K562 (cell line): ENCODE results near the gene PGD. TPM values are rescaled to one million over a fixed set of nuclear protein-coding genes. Genes with fewer than 3 reads are reported as not detected.
"Not testable (repeated sequence)": the region's sequence is repeated elsewhere in the genome, so short reads cannot be mapped to it uniquely, and the experiment has no call there.

ENCODE experiments used
- ATF3 ChIP-seq, 2 experiments: fragments of 450-650 bp in 1 of 2; sonication (generic) in 1 of 2; formaldehyde crosslinking in 1 of 2; IDR thresholded peaks in 1 of 2; conservative IDR thresholded peaks in 1 of 2; 2 replicates each; pipeline versions ENCODE4 v1.6.1 to v1.8.1; 2016 to 2023; ENCODE audit warnings: mild to moderate bottlenecking in 2 of 2, moderate library complexity in 2 of 2, inconsistent platforms in 1 of 2, missing genetic modification reagents in 1 of 2
- BCOR ChIP-seq: fragments of 450-650 bp; IDR thresholded peaks from 2 replicates; pipeline ENCODE4 v1.6.1; 2016
- BRD9 ChIP-seq: fragments of 450-650 bp; IDR thresholded peaks from 2 replicates; pipeline ENCODE4 v1.6.1; 2018; ENCODE audit warnings: low read depth; ENCODE audit not compliant: partially characterized antibody
- CC2D1A ChIP-seq: fragments of 450-650 bp; IDR thresholded peaks from 2 replicates; pipeline ENCODE4 v1.6.1; 2017; ENCODE audit warnings: mild to moderate bottlenecking
- CTBP1 ChIP-seq: fragments of 450-650 bp; IDR thresholded peaks from 2 replicates; pipeline ENCODE4 v1.6.1; 2016; ENCODE audit warnings: borderline replicate concordance
- DPF2 ChIP-seq: fragments of 450-650 bp; IDR thresholded peaks from 2 replicates; pipeline ENCODE4 v1.6.1; 2016
- EP400 ChIP-seq: fragments of 450-650 bp; IDR thresholded peaks from 2 replicates; pipeline ENCODE4 v1.6.1; 2017; ENCODE audit warnings: antibody characterized with exemption, mild to moderate bottlenecking, moderate library complexity
- HDAC2 ChIP-seq: fragments of 450-650 bp; IDR thresholded peaks from 2 replicates; pipeline ENCODE4 v1.6.1; 2016; ENCODE audit warnings: mild to moderate bottlenecking
- JUND ChIP-seq, 2 experiments: IDR thresholded peaks; 2 replicates in 1 of 2; 3 replicates in 1 of 2; pipeline ENCODE4 v1.6.1; 2011; ENCODE audit warnings: borderline replicate concordance in 2 of 2, low read depth in 2 of 2, low read length in 2 of 2, improper control_type of control experiment in 1 of 2, missing biosample characterization in 1 of 2, missing genetic modification characterization in 1 of 2, missing genetic modification reagents in 1 of 2
- MAFG ChIP-seq: fragments of 450-650 bp; conservative IDR thresholded peaks from 2 replicates; pipeline ENCODE4 v1.6.1; 2016; ENCODE audit warnings: missing genetic modification characterization, missing compliant biosample characterization
- MAFK ChIP-seq: IDR thresholded peaks from 2 replicates; pipeline ENCODE4 v1.6.1; 2011; ENCODE audit warnings: low read length, improper control_type of control experiment
- MIER1 ChIP-seq: fragments of 450-650 bp; IDR thresholded peaks from 2 replicates; pipeline ENCODE4 v1.6.1; 2016; ENCODE audit warnings: antibody characterized with exemption, mild to moderate bottlenecking, low read depth
- MTA3 ChIP-seq: fragments of 450-650 bp; formaldehyde crosslinking; IDR thresholded peaks from 2 replicates; pipeline ENCODE4 v1.6.1; 2017; ENCODE audit warnings: mild to moderate bottlenecking, borderline replicate concordance
- MYNN ChIP-seq, 2 experiments: sonication (generic); formaldehyde crosslinking in 1 of 2; IDR thresholded peaks; 2 replicates each; pipeline versions ENCODE4 v1.5.0 to v1.6.1; 2016 to 2020; ENCODE audit warnings: antibody characterized with exemption in 1 of 2, missing genetic modification reagents in 1 of 2
- NFE2 ChIP-seq: IDR thresholded peaks from 2 replicates; pipeline ENCODE4 v1.6.1; 2014; ENCODE audit warnings: antibody characterized with exemption, low read depth
- NFE2L1 ChIP-seq: fragments of 450-650 bp; IDR thresholded peaks from 2 replicates; pipeline ENCODE4 v1.6.1; 2016; ENCODE audit warnings: missing genetic modification characterization, low read depth, mild to moderate bottlenecking, missing compliant biosample characterization, moderate library complexity, borderline replicate concordance
- PKNOX1 ChIP-seq: fragments of 450-650 bp; IDR thresholded peaks from 2 replicates; pipeline ENCODE4 v1.6.1; 2016
- SMARCA4 ChIP-seq: fragments of 450-650 bp; IDR thresholded peaks from 2 replicates; pipeline ENCODE4 v1.6.1; 2016
- SMARCA5 ChIP-seq: fragments of 450-650 bp; IDR thresholded peaks from 2 replicates; pipeline ENCODE4 v1.6.1; 2016
- TEAD4 ChIP-seq, 2 experiments: sonication (generic) in 1 of 2; formaldehyde crosslinking in 1 of 2; IDR thresholded peaks; 2 replicates each; pipeline versions ENCODE4 v1.6.1 to v1.8.0; 2012 to 2022; ENCODE audit warnings: borderline replicate concordance in 1 of 2, inconsistent platforms in 1 of 2, low read length in 1 of 2, mild to moderate bottlenecking in 1 of 2, missing genetic modification reagents in 1 of 2
- polyA plus RNA-seq, 8 experiments: library from polyadenylated mRNA; depleted of rRNA in 4 of 8; stranded (reverse) in 5 of 8; unstranded in 3 of 8; fragments of >200 nt; fragmentation: Nextera tagmentation in 2 of 8; fragmentation: Illumina TruSeq in 1 of 8; extraction: Ambion mirVana in 2 of 8; extraction: Trizol in 1 of 8; gene quantifications; 2 replicates each; pipeline versions ENCODE4 v1.2.1 to v1.2.3, GENCODE V29; 2011 to 2014; ENCODE audit warnings: inconsistent platforms in 1 of 8, missing spikeins in 1 of 8
- total RNA-seq, 7 experiments: library from RNA; depleted of rRNA in 6 of 7; stranded (reverse); fragments of >200 nt in 6 of 7; fragmentation: Illumina TruSeq in 2 of 7; extraction: Trizol in 2 of 7; gene quantifications; 2 replicates each; pipeline versions ENCODE4 v1.2.1 to v1.2.3, GENCODE V29; 2011 to 2021; ENCODE audit warnings: low replicate concordance in 1 of 7
- TF ChIP-seq, protein P1 (sequence below): sonication (generic); formaldehyde crosslinking; IDR thresholded peaks from 2 replicates; pipeline ENCODE4 v1.8.0; 2022; ENCODE audit warnings: mild to moderate bottlenecking, missing genetic modification reagents

Gene PGD
- total and polyA plus RNA-seq, 9 of the 15 experiments (the other 6 are each of a cell fraction or from before 2014, with no cell fraction given), result 177 to 542 (median 270) TPM

- TF ChIP-seq PKNOX1 (0 out of 2 replicates have a peak, but pooled peaks have one; percentile 6), DPF2 (peak; percentile 85), BCOR (peak; percentile 74), SMARCA4 (peak; percentile 71), ATF3 (IDR thresholded peaks at IDR 0.05) (peak; percentile 34; the same call in 1 of the 2 replicates), MAFG (tag) (peak; percentile 90), NFE2L1 (peak; percentile 31; the same call in 1 of the 2 replicates), MYNN (IDR thresholded peaks at IDR 0.05) (peak; percentile 70), TEAD4 (IDR thresholded peaks at IDR 0.05; ENCODE audit: low read length) (0 out of 2 replicates have a peak, but pooled peaks have one; percentile 11), NFE2 (peak; percentile 92), MAFK (peak; percentile 51; the same call in 1 of the 2 replicates), SMARCA5 (peak; percentile 76; the same call in 1 of the 2 replicates), JUND (IDR thresholded peaks at IDR 0.05; ENCODE audit: borderline replicate concordance, low read depth, low read length) (peak; percentile 41; the same call in 1 of the 2 replicates), JUND (tag; IDR thresholded peaks at IDR 0.05; ENCODE audit: borderline replicate concordance, low read depth, low read length) (0 out of 3 replicates have a peak, but pooled peaks have one; percentile 33), HDAC2 (peak; percentile 53; the same call in 1 of the 2 replicates), EP400 (0 out of 2 replicates have a peak, but pooled peaks have one; percentile 18), CC2D1A (peak; percentile 59; the same call in 1 of the 2 replicates), BRD9 (peak; percentile 69), MIER1 (peak; percentile 54; the same call in 1 of the 2 replicates), MTA3 (0 out of 2 replicates have a peak, but pooled peaks have one; percentile 57), CTBP1 (peak; percentile 69; the same call in 1 of the 2 replicates)
- TF ChIP-seq ATF3 (CRISPR knock-in tag; conservative IDR thresholded peaks at IDR 0.05); MYNN (CRISPR knock-in tag; IDR thresholded peaks at IDR 0.05); TEAD4 (CRISPR knock-in tag; IDR thresholded peaks at IDR 0.05; ENCODE audit: borderline replicate concordance): not testable (repeated sequence)
- TF ChIP-seq, protein P1, sequence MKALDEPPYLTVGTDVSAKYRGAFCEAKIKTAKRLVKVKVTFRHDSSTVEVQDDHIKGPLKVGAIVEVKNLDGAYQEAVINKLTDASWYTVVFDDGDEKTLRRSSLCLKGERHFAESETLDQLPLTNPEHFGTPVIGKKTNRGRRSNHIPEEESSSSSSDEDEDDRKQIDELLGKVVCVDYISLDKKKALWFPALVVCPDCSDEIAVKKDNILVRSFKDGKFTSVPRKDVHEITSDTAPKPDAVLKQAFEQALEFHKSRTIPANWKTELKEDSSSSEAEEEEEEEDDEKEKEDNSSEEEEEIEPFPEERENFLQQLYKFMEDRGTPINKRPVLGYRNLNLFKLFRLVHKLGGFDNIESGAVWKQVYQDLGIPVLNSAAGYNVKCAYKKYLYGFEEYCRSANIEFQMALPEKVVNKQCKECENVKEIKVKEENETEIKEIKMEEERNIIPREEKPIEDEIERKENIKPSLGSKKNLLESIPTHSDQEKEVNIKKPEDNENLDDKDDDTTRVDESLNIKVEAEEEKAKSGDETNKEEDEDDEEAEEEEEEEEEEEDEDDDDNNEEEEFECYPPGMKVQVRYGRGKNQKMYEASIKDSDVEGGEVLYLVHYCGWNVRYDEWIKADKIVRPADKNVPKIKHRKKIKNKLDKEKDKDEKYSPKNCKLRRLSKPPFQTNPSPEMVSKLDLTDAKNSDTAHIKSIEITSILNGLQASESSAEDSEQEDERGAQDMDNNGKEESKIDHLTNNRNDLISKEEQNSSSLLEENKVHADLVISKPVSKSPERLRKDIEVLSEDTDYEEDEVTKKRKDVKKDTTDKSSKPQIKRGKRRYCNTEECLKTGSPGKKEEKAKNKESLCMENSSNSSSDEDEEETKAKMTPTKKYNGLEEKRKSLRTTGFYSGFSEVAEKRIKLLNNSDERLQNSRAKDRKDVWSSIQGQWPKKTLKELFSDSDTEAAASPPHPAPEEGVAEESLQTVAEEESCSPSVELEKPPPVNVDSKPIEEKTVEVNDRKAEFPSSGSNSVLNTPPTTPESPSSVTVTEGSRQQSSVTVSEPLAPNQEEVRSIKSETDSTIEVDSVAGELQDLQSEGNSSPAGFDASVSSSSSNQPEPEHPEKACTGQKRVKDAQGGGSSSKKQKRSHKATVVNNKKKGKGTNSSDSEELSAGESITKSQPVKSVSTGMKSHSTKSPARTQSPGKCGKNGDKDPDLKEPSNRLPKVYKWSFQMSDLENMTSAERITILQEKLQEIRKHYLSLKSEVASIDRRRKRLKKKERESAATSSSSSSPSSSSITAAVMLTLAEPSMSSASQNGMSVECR (CRISPR knock-in tag), result peak; percentile 39; the same call in 1 of the 2 replicates
These were observed 21.4 kb upstream of the PGD start (continued) for GRCh38 chr1:10377365-10378029.
